GM12878 (cell line): ENCODE measurements around the gene CUEDC1. TPM values are rescaled to one million over a fixed set of nuclear protein-coding genes. Genes with fewer than 3 reads are reported as not detected.
A peak's percentile ranks its signal among the peaks of the same experiment; 100 is the strongest.

ENCODE experiments used
- EED ChIP-seq: sonication (generic); IDR thresholded peaks from 2 replicates; pipeline ENCODE4 v1.6.1; 2016; ENCODE audit warnings: antibody characterized with exemption, low read depth
- HCFC1 ChIP-seq: fragments of 150-350 bp; IDR thresholded peaks from 2 replicates; pipeline ENCODE4 v1.6.1; 2014; ENCODE audit warnings: low read length
- HDGF ChIP-seq: fragments of 450-650 bp; IDR thresholded peaks from 2 replicates; pipeline ENCODE4 v1.6.1; 2016; ENCODE audit warnings: antibody characterized with exemption
- IKZF2 ChIP-seq, 2 experiments: fragments of 450-650 bp; IDR thresholded peaks; 2 replicates each; pipeline ENCODE4 v1.6.1; 2017; ENCODE audit warnings: mild to moderate bottlenecking in 2 of 2, moderate library complexity in 2 of 2
- MAX ChIP-seq: IDR thresholded peaks from 2 replicates; pipeline ENCODE4 v1.6.1; 2012; ENCODE audit warnings: low read depth, low read length, improper control_type of control experiment
- NFXL1 ChIP-seq: fragments of 450-650 bp; IDR thresholded peaks from 2 replicates; pipeline ENCODE4 v1.6.1; 2017; ENCODE audit warnings: antibody characterized with exemption, mild to moderate bottlenecking, borderline replicate concordance
- NR2C2 ChIP-seq: IDR thresholded peaks from 2 replicates; pipeline ENCODE4 v1.6.1; 2011; ENCODE audit warnings: borderline replicate concordance, low read depth; ENCODE audit not compliant: control insufficient read depth, insufficient read length
- NRF1 ChIP-seq: conservative IDR thresholded peaks from 2 replicates; pipeline ENCODE4 v1.6.1; 2011; ENCODE audit warnings: mild to moderate bottlenecking, low read depth, low read length, improper control_type of control experiment
- POLR2AphosphoS5 ChIP-seq: IDR thresholded peaks from 2 replicates; pipeline ENCODE4 v1.6.1; 2011; ENCODE audit warnings: mild to moderate bottlenecking, low read length, inconsistent platforms
- POU2F2 ChIP-seq: IDR thresholded peaks from 3 replicates; pipeline ENCODE4 v1.6.1; 2011; ENCODE audit warnings: low read depth, mild to moderate bottlenecking, low read length, borderline replicate concordance
- RB1 ChIP-seq: fragments of 450-650 bp; formaldehyde crosslinking; IDR thresholded peaks from 2 replicates; pipeline ENCODE4 v1.6.1; 2017; ENCODE audit warnings: mild to moderate bottlenecking, borderline replicate concordance
- RELA ChIP-seq: fragments of 450-650 bp; IDR thresholded peaks from 2 replicates; pipeline ENCODE4 v1.8.0; 2014; ENCODE audit warnings: borderline replicate concordance; ENCODE audit not compliant: partially characterized antibody
- RUNX3 ChIP-seq: IDR thresholded peaks from 2 replicates; pipeline ENCODE4 v1.6.1; 2012; ENCODE audit warnings: low read length, inconsistent platforms
- SREBF1 ChIP-seq: IDR thresholded peaks from 2 replicates; pipeline ENCODE4 v1.6.1; 2012; ENCODE audit warnings: mild to moderate bottlenecking, low read length
- USF2 ChIP-seq: IDR thresholded peaks from 2 replicates; pipeline ENCODE4 v1.6.1; 2011; ENCODE audit warnings: low read depth, low read length, improper control_type of control experiment, borderline replicate concordance
- ZNF217 ChIP-seq: fragments of 450-650 bp; IDR thresholded peaks from 2 replicates; pipeline ENCODE4 v1.6.1; 2017; ENCODE audit warnings: antibody characterized with exemption, mild to moderate bottlenecking
- ZNF274 ChIP-seq: IDR thresholded peaks from one replicate; pipeline ENCODE4 v1.8.0; 2011; ENCODE audit not compliant: insufficient read length, insufficient read depth
- polyA plus RNA-seq, 11 experiments: library from polyadenylated mRNA; depleted of rRNA in 4 of 11; unstranded in 6 of 11; stranded (reverse) in 5 of 11; fragments of >200 nt; fragmentation: Nextera tagmentation in 4 of 11; fragmentation: Illumina TruSeq in 1 of 11; extraction: Ambion mirVana in 4 of 11; extraction: Trizol in 1 of 11; gene quantifications; 1 replicate in 1 of 11; 2 replicates in 10 of 11; pipeline versions ENCODE4 v1.2.1 to v1.2.3, GENCODE V29; 2011 to 2016; ENCODE audit warnings: inconsistent platforms in 2 of 11, missing spikeins in 2 of 11, low read depth in 1 of 11
- total RNA-seq, 4 experiments: library from RNA; depleted of rRNA in 3 of 4; stranded (reverse); fragments of >200 nt in 3 of 4; fragmentation: Illumina TruSeq in 1 of 4; extraction: Trizol in 1 of 4; gene quantifications; 2 replicates each; pipeline versions ENCODE4 v1.2.1 to v1.2.3, GENCODE V29; 2013 to 2021
- TF ChIP-seq, protein P1 (sequence below): IDR thresholded peaks from 2 replicates; pipeline ENCODE4 v1.6.1; 2012; ENCODE audit warnings: improper control_type of control experiment, low read depth, low read length; ENCODE audit not compliant: insufficient replicate concordance
- TF ChIP-seq, protein P2 (sequence below): fragments of 150-350 bp; IDR thresholded peaks from 2 replicates; pipeline ENCODE4 v1.6.1; 2016; ENCODE audit warnings: low read depth, low read length

CUEDC1 gene
- total and polyA plus RNA-seq, 10 of the 15 experiments (the other 5 are each of a cell fraction or from before 2014, with no cell fraction given), result 0.24 to 7.4 (median 1.8) TPM

- TF ChIP-seq USF2 (no peak), SREBF1 (no peak), NRF1 (no peak), RUNX3 (peak; percentile 54; the same call in 1 of the 2 replicates), POU2F2 (no peak), ZNF217 (no peak), HCFC1 (no peak), IKZF2 (IDR thresholded peaks at IDR 0.05) (peak; percentile 59 to 75; a peak in 3 of 4 replicates), EED (peak; percentile 87), RELA (no peak), POLR2AphosphoS5 (no peak), ZNF274 (no peak), NFXL1 (no peak), RB1 (no peak), MAX (no peak; the same call in 1 of the 2 replicates), HDGF (no peak), NR2C2 (no peak)
- TF ChIP-seq, protein P1, sequence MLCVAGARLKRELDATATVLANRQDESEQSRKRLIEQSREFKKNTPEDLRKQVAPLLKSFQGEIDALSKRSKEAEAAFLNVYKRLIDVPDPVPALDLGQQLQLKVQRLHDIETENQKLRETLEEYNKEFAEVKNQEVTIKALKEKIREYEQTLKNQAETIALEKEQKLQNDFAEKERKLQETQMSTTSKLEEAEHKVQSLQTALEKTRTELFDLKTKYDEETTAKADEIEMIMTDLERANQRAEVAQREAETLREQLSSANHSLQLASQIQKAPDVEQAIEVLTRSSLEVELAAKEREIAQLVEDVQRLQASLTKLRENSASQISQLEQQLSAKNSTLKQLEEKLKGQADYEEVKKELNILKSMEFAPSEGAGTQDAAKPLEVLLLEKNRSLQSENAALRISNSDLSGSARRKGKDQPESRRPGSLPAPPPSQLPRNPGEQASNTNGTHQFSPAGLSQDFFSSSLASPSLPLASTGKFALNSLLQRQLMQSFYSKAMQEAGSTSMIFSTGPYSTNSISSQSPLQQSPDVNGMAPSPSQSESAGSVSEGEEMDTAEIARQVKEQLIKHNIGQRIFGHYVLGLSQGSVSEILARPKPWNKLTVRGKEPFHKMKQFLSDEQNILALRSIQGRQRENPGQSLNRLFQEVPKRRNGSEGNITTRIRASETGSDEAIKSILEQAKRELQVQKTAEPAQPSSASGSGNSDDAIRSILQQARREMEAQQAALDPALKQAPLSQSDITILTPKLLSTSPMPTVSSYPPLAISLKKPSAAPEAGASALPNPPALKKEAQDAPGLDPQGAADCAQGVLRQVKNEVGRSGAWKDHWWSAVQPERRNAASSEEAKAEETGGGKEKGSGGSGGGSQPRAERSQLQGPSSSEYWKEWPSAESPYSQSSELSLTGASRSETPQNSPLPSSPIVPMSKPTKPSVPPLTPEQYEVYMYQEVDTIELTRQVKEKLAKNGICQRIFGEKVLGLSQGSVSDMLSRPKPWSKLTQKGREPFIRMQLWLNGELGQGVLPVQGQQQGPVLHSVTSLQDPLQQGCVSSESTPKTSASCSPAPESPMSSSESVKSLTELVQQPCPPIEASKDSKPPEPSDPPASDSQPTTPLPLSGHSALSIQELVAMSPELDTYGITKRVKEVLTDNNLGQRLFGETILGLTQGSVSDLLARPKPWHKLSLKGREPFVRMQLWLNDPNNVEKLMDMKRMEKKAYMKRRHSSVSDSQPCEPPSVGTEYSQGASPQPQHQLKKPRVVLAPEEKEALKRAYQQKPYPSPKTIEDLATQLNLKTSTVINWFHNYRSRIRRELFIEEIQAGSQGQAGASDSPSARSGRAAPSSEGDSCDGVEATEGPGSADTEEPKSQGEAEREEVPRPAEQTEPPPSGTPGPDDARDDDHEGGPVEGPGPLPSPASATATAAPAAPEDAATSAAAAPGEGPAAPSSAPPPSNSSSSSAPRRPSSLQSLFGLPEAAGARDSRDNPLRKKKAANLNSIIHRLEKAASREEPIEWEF, result no peak
- TF ChIP-seq, protein P2, sequence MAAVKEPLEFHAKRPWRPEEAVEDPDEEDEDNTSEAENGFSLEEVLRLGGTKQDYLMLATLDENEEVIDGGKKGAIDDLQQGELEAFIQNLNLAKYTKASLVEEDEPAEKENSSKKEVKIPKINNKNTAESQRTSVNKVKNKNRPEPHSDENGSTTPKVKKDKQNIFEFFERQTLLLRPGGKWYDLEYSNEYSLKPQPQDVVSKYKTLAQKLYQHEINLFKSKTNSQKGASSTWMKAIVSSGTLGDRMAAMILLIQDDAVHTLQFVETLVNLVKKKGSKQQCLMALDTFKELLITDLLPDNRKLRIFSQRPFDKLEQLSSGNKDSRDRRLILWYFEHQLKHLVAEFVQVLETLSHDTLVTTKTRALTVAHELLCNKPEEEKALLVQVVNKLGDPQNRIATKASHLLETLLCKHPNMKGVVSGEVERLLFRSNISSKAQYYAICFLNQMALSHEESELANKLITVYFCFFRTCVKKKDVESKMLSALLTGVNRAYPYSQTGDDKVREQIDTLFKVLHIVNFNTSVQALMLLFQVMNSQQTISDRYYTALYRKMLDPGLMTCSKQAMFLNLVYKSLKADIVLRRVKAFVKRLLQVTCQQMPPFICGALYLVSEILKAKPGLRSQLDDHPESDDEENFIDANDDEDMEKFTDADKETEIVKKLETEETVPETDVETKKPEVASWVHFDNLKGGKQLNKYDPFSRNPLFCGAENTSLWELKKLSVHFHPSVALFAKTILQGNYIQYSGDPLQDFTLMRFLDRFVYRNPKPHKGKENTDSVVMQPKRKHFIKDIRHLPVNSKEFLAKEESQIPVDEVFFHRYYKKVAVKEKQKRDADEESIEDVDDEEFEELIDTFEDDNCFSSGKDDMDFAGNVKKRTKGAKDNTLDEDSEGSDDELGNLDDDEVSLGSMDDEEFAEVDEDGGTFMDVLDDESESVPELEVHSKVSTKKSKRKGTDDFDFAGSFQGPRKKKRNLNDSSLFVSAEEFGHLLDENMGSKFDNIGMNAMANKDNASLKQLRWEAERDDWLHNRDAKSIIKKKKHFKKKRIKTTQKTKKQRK, result no peak
These were observed 87.0 kb downstream of the CUEDC1 start (continued) for GRCh38 chr17:57868007-57868909.
